T1000 (cell line): ENCODE data around the gene MXD4.

Experiments used
- DNase-seq: peaks from one replicate; lab custom pipeline; 2025; ENCODE audit warnings: mixed read lengths; lab: John Stamatoyannopoulos, UW

The MXD4 gene

GRCh38 chr4:2261853-2262144 is at the start of gene MXD4:
TSS of gene MXD4 (minus strand) at chr4:2262109. CDS start at chr4:2261980, 129 bp downstream.
- DNase-seq = no peak

GRCh38 chr4:2306773-2307410 is 45.0 kb upstream of the MXD4 start:
- no peak for DNase-seq

- DNase-seq = no peak
Measured at GRCh38 chr4:2305766-2306501, 44.0 kb upstream of the MXD4 start.

- no peak for DNase-seq
Measured at GRCh38 chr4:2304877-2305561, 43.1 kb upstream of the MXD4 start.

- DNase-seq = no peak
Measured at GRCh38 chr4:2304321-2304876, 42.5 kb upstream of the MXD4 start.

- DNase-seq = no peak
Measured at GRCh38 chr4:2303686-2304320, 41.9 kb upstream of the MXD4 start.

- no peak for DNase-seq
Measured at GRCh38 chr4:2303121-2303685, 41.3 kb upstream of the MXD4 start.

- DNase-seq = no peak
Measured at GRCh38 chr4:2302387-2303119, 40.6 kb upstream of the MXD4 start.

GRCh38 chr4:2301806-2302205 is 39.9 kb upstream of the MXD4 start:
- DNase-seq = no peak

- no peak for DNase-seq
Measured at GRCh38 chr4:2301225-2301642, 39.3 kb upstream of the MXD4 start.

GRCh38 chr4:2300431-2301224 is 38.7 kb upstream of the MXD4 start:
- DNase-seq = no peak

GRCh38 chr4:2299794-2300193 is 37.9 kb upstream of the MXD4 start:
- no peak for DNase-seq

GRCh38 chr4:2298532-2298991 is 36.7 kb upstream of the MXD4 start:
- no peak for DNase-seq

- no peak for DNase-seq
Measured at GRCh38 chr4:2297606-2298531, 36.0 kb upstream of the MXD4 start.

- no peak for DNase-seq
Measured at GRCh38 chr4:2296631-2297601, 35.0 kb upstream of the MXD4 start.

- no peak for DNase-seq
Measured at GRCh38 chr4:2295900-2296442, 34.1 kb upstream of the MXD4 start.

- DNase-seq = no peak
Measured at GRCh38 chr4:2295500-2295899, 33.6 kb upstream of the MXD4 start.

GRCh38 chr4:2292646-2293108 is 30.8 kb upstream of the MXD4 start:
- no peak for DNase-seq
